ENCODE results near the gene TMEM185A. TPM values are rescaled to one million over a fixed set of nuclear protein-coding genes. Genes with fewer than 3 reads are reported as not detected.

TMEM185A gene
- total and polyA plus RNA-seq, 2 of the 4 experiments (the other 2 are of a cell fraction), result 9.7 to 12.2 TPM

DNA sequence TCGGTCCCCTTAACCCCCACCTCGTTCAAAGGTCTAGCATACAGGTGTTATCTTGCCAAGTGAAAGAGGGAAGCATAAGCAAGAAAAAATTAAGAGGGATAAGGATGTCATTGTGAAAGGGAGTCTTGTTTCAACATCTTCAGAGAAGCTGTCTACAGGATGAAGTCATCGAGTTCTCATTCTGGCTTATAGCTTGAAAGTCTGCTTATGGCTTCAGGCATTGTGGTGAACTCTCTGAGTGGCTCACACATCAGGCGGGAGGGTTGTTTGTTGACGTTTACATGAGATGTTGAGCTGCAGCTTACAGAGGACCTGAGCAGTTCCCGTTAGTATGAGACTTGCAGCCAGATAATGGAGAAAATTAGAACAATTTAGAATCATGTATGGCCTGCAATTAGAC is 60.9 kb downstream of the TMEM185A start:
- no peak overlapping the region for H3K9ac ChIP-seq (ENCODE audit: low read depth, low read length)
- H3K4me1 ChIP-seq (ENCODE audit: control insufficient read depth, insufficient read depth, low read length), result no peaks in the 10 kb centered on the region
- no peak overlapping the region for H2BK15ac ChIP-seq (ENCODE audit: low read depth, low read length)
- H3K79me1 ChIP-seq (ENCODE audit: low read depth in 1 of 2, low read length in 2 of 2), result no peaks in the 10 kb centered on the region
- intact Hi-C loops (cut with micrococcal nuclease) (no loop called here), dilution Hi-C loops (cut with HindIII; ENCODE audit: low sequenced_read_pairs, unreplicated experiment) (no loop called here), in situ Hi-C loops (cut with MboI; ENCODE audit: low sequenced_read_pairs) (no loop called here)
- H3K4me3 ChIP-seq (ENCODE audit: insufficient read depth, low read depth, low read length), result no peak overlapping the region
- no peaks in the 10 kb centered on the region for H3K36me3 ChIP-seq (ENCODE audit: control insufficient read depth, insufficient read depth, low read length)
- no peak overlapping the region for H3K4me2 ChIP-seq (ENCODE audit: low read depth, low read length)
- no peak overlapping the region for H2AK5ac ChIP-seq (ENCODE audit: low read depth, low read length)
- no peak overlapping the region for H2BK5ac ChIP-seq (ENCODE audit: low read depth, low read length, poor library complexity, severe bottlenecking)
- no peak overlapping the region for H3K23ac ChIP-seq (ENCODE audit: low read depth, low read length)
- no peak overlapping the region for H4K91ac ChIP-seq (ENCODE audit: insufficient read depth, low read depth, low read length)
- TF ChIP-seq, protein P1, sequence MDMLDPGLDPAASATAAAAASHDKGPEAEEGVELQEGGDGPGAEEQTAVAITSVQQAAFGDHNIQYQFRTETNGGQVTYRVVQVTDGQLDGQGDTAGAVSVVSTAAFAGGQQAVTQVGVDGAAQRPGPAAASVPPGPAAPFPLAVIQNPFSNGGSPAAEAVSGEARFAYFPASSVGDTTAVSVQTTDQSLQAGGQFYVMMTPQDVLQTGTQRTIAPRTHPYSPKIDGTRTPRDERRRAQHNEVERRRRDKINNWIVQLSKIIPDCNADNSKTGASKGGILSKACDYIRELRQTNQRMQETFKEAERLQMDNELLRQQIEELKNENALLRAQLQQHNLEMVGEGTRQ (IDR thresholded peaks at IDR 0.05; ENCODE audit: low read depth, low read length), result no peak
- TF ChIP-seq MXI1 (IDR thresholded peaks at IDR 0.05; ENCODE audit: borderline replicate concordance, low read depth, low read length), result no peak
- TF ChIP-seq CHD1 (IDR thresholded peaks at IDR 0.05; ENCODE audit: low read depth, low read length), result no peak
- peak; percentile 70 for TF ChIP-seq CEBPB (IDR thresholded peaks at IDR 0.05; ENCODE audit: low read depth, low read length)
- TF ChIP-seq RFX5 (IDR thresholded peaks at IDR 0.05; ENCODE audit: low read depth, low read length), result no peak
- no peak overlapping the region for H4K8ac ChIP-seq (ENCODE audit: low read depth in 2 of 2, low read length in 2 of 2)
- H2AFZ ChIP-seq (replicated peaks; ENCODE audit: low read length, poor library complexity), result no peak overlapping the region
- H3K27me3 ChIP-seq (ENCODE audit: control insufficient read depth, insufficient read depth, low read length), result peaks cover 5% of the 10 kb centered on the region
- no peak overlapping the region for H4K5ac ChIP-seq (ENCODE audit: low read depth, low read length)
- ATAC-seq (ENCODE audit: low read depth), result peak; percentile 88
- H3K4ac ChIP-seq (ENCODE audit: low read depth, low read length), result no peak overlapping the region
- H4K20me1 ChIP-seq (ENCODE audit: insufficient read depth, low read length), result no peaks in the 10 kb centered on the region
- no peak overlapping the region for H3K14ac ChIP-seq (replicated peaks; ENCODE audit: low read depth, low read length)
- no peak overlapping the region for H3K18ac ChIP-seq (ENCODE audit: low read depth, low read length)
- H3K27ac ChIP-seq (ENCODE audit: insufficient read depth, low read length), result no peak overlapping the region
- H3K56ac ChIP-seq (ENCODE audit: extremely low read depth, insufficient read depth, low read length), result no peak overlapping the region
- H2AK9ac ChIP-seq (replicated peaks; ENCODE audit: low read depth, low read length, poor library complexity), result no peak overlapping the region
- no peaks in the 10 kb centered on the region for H3K9me3 ChIP-seq (ENCODE audit: control insufficient read depth, insufficient read depth, low read length)
- H2BK120ac ChIP-seq (ENCODE audit: low read depth, low read length), result no peak overlapping the region
- 50% methylated on average over 1 of the region's 6 CpGs; no CpG with 5 or more reads in 1 of the 2 experiments for WGBS, 2 experiments (ENCODE audit: extremely low coverage in 2 of 2, insufficient read length in 1 of 2)
- DNase-seq, result peak; percentile 86
- no peaks in the 10 kb centered on the region for H3K9me1 ChIP-seq (ENCODE audit: insufficient read depth, low read length)
- ChIA-PET POLR2A (ENCODE audit: unreplicated experiment) (no interaction called here), CTCF (no interaction called here)
- BruUV-seq (replicated peaks), result no TSS peak
- no peak overlapping the region for H2BK20ac ChIP-seq (ENCODE audit: low read depth, low read length)

Measured in IMR-90 (cell line).